SHP77 treated with DMSO at 0.1 percent for 48 hours (cell line): Measurements from ENCODE around the gene C9orf85.

Experiments
- DNase-seq: peaks from one replicate; lab custom pipeline; 2025; lab: John Stamatoyannopoulos, UW

C9orf85 gene

DNA sequence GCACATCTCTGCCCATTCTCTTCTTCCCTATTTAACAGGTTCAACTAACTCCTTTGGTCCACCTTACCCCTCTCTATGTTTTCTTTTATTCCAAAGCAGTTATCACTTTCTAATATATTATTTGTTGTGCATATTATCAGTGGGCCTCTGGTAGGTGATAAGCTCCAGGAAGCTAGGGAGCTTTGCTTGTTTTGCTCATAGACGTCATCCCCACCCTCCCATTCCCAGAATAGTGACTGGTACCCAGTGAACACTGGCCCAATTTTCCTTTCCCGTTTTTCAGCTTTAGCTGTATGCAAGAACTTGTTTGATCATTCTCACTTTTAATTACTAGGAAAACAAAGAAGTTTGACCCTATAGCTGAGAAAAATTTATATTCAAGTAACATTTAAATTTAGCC, 7.4 kb upstream of the C9orf85 start:
- DNase-seq: no peak

- no peak for DNase-seq
Measured at GRCh38 chr9:71908825-71909224, 2.6 kb upstream of the C9orf85 start.

DNA sequence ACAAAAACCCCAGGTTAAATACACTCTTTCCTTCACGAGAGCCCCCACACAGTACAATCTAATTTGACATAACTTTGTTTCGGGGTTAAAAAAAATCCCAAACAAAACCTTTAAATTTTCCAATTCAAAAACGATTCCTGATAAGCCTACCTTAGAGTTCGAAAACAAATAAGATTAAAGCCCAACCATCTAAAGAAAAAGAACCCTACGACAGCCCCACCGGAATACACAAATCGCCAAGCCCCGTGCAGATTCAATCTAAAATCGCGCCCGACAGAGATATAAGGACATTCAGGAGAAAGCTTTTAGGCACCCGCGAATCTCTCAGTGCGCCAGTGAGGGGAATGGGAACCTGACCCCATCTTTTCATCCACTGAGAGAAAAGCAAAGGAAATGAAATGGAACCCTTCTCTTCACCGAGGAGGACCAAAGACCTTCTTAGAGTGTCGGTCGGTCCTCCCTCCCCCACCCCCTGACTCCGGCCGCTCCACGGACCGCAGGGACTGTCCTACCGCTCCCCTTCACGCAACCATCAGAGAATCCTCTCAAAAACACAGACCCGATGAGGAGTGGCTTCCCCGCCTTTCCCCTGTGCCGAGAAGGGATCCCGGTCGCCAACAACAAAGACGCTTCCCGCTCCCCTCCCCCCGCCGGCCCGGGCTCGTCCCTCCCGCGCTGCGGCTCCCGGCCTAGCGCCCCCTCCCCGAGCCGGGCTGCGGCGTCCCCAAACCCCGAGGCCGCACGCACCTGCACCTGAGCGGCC, 1.4 kb upstream of the C9orf85 start:
- no peak for DNase-seq

DNA sequence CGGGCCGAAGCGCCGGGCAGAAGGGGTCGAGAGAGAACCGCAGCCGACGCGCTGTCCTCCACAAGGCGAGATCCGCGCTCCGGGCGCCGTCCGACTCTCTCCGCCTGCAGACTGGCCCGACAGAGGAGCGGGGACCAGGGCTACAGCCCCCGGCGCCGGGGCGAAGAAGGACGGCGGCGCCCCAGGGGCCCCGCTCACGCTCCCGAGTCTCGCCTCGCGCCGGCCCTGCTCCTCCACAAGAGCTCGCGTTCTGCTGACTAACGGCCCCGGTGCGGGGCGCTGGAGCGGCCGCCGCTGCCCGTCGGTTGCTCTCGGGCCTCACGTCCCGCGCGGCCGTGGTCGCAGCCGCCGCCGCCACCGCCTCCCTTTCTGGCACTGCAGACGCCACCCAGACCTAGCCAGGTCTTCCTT, 784 bp upstream of the C9orf85 start:
- no peak for DNase-seq

GRCh38 chr9:71911908-71912335, 483 bp downstream of the C9orf85 start:
- no peak for DNase-seq

- DNase-seq: no peak
Measured at GRCh38 chr9:71915495-71915894, 4.1 kb downstream of the C9orf85 start.

GRCh38 chr9:71916834-71917534, 5.5 kb downstream of the C9orf85 start:
- no peak for DNase-seq

DNA sequence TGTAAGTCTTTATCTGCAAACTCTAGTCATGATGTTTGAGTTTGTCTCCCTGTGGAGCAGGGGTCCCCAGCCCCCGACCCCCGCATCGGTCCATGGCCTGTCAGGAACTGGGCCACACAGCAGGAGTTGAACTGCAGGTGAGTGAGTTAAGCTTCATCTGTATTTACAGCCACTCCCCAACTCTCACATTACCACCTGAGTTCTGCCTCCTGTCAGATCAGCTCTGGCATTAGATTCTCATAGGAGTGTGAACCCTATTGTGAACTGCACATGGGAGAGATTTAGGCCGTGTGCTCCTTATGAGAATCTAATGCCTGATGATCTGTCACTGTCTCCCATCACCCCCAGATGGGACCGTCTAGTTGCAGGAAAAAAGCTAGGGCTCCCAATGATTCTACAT, 7.0 kb downstream of the C9orf85 start:
- no peak for DNase-seq

- DNase-seq: no peak
Measured at GRCh38 chr9:71920456-71921189, 9.2 kb downstream of the C9orf85 start.

DNA sequence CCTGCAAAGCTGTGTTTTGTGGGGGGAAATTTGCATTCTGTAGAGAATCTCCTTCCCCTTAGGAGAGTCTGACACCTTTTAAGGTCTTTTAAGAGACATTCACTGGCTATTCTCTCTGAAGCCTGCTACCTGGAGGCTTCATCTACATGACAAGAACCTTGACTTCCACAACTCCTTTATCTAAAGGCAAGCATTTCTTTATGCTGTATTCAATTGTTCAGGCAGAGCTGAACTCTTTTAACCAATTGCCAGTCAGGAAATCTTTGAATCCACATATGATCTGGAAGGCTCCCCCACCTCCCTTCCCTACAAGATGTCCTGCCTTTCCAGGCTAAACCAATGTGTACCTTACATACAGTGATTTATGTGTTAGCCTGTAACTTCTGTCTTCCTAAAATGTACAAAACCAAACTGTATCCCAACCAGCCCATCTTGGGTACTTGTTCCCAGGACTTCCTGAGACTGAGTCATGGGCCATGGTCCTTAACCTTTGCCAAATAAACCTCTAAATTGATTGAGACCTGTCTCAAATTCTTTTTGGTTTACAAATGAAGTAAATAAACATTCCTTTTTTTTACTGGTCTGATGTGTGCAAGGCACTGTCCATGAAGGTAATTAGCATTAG, 9.9 kb downstream of the C9orf85 start:
- DNase-seq: no peak

GRCh38 chr9:71924576-71924975, 13.1 kb downstream of the C9orf85 start:
- no peak for DNase-seq

DNA sequence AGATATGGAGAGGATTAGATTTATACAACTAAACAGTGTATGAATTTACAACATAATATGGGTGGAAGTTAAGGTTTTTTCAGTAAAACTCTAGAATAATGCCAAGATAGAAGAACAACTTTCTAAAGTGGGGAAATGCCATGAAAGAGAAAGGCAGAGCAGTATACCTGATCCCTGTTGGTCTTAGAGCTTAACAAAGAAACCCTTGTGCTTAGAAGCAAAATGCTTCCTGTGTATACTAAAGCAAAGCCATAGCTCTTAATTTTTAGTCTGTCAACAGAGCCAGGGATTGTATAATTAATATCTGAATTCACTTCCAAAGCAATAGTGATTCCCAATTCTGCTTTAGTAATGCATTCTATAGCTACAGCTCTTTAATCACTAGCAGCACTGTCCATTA, 14.4 kb downstream of the C9orf85 start:
- DNase-seq: no peak

DNA sequence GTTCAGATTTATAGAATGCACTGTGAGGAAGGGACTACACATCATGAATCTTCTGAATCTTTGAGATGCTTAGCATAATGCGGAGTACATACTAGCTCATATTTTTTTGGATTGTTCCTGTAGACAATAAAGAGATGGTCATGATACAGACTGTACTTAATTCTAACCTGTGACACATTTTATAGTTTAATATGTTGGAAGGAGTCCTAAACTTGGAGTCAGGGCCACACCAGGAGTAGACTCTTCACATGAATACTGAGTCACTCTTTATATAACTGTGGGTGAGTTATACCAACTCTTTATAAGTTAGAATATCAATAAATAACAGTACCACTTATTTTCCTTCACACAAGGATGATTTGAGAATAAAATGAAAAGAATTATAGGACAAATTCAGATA, 16.9 kb downstream of the C9orf85 start:
- no peak for DNase-seq

DNA sequence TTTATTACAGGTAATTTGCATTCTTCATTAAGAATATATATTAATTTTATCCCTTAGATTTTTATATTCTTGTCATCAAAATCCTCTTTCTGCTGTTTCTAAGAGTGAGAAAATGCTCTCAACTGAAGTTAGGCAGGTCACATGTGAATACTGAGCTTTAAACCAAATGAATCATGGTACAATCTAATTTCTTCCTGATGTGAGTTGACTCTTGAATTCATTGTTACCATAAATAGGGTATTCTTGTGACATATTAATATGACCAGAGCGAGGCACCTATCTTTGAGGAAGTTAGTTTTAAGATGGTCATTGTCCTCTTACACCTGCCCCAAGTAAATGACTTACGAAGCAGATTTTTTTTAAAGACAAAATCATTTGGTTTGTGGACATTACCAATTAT, 17.4 kb downstream of the C9orf85 start:
- no peak for DNase-seq

- DNase-seq: no peak
Measured at GRCh38 chr9:71929223-71929622, 17.8 kb downstream of the C9orf85 start.

- DNase-seq: no peak
Measured at GRCh38 chr9:71929791-71930440, 18.5 kb downstream of the C9orf85 start.

- DNase-seq: no peak
Measured at GRCh38 chr9:71931166-71931565, 19.7 kb downstream of the C9orf85 start.

GRCh38 chr9:71936066-71936465, 24.6 kb downstream of the C9orf85 start:
- no peak for DNase-seq

DNA sequence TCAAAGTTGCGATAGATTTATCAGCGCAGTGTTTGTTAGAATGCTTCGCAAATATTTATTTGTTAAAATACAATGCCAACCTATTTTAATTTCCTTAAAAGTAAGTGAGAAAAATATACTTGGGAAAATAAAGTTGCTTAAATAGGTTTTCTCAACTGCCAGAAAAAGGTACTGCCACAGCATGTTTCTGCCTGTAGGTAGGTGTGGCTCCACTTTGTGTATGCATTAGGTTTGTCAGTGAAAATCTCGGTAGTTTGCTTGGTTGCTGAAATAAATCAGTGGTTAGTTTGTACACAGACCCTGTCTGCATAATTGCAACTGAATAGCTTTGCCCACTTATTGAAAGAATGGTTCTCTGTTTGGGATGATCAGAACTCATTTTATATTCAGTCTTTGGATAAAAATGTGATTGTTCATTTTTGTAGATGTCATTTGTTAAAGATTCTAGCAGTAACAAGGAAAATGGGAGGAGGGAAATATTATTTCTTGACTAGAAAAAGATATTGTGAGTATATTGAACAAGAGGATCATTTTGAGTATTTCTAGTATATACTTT, 25.7 kb downstream of the C9orf85 start:
- DNase-seq: no peak

DNA sequence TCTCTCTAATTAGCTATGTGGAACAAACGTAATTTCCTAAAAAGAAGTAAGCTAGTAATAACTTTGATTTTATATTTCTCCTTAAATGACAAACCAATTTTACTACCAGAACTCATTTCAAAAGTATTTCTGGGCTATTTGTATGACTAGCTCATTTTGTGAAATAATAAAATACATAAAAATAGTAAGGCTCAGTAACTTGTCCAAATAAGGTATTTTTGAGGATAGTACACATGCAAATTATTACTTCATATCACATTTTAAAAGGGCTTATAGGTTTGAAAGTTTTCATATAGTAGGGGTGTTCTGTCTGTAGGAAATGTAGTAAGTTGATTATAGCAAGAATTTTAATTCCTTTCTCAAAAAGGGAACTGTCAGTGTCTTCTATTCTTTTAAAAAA, 26.5 kb downstream of the C9orf85 start:
- no peak for DNase-seq

DNA sequence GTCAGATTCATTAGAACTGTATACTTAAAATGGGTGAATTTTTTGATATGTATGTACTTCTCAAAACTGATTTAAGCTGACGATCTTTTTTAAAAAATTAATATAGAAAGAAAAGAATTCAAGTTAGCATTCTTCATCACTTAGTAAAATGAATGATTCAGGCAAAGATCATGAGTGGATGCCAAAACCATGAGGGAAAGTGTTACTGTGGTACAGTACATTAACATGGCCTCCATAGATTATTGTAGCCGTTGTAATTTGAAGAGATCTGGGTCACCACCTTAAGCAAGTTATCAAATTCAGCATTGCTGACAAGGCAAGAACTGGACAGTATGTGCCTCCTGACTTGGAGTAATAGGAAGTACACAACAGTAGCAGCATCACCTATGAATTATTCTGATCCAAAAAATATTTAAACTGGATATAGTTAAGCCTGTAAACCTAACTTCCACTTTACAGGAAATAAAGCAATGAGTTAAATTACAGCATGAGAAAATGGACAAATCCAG, 29.7 kb downstream of the C9orf85 start:
- DNase-seq: no peak
